Stomach (tissue), 4 donors: ENCODE results near the gene IQCM.

ENCODE experiments used
- POLR2A ChIP-seq, 4 donors: fragments of 450-650 bp; IDR thresholded peaks; one replicate each; pipeline ENCODE4 v1.6.1; 2016; ENCODE audit warnings: antibody characterized with exemption in 4 of 4, control low read depth in 2 of 4, mild to moderate bottlenecking in 1 of 4, moderate library complexity in 1 of 4
- POLR2AphosphoS5 ChIP-seq, 3 donors: sonication (generic); formaldehyde crosslinking; IDR thresholded peaks; one replicate each; pipeline ENCODE4 v1.6.1; 2016; ENCODE audit warnings: antibody characterized with exemption in 3 of 3
- TF ChIP-seq, protein P1 (sequence below), 7 experiments: fragments of 450-650 bp in 4 of 7; fragments of 200-600 bp in 3 of 7; sonication (generic) in 3 of 7; IDR thresholded peaks; one replicate each; pipeline ENCODE4 v1.5.1; 2016 to 2019; ENCODE audit warnings: antibody characterized with exemption in 7 of 7, control low read depth in 2 of 7, mild to moderate bottlenecking in 1 of 7

DNA sequence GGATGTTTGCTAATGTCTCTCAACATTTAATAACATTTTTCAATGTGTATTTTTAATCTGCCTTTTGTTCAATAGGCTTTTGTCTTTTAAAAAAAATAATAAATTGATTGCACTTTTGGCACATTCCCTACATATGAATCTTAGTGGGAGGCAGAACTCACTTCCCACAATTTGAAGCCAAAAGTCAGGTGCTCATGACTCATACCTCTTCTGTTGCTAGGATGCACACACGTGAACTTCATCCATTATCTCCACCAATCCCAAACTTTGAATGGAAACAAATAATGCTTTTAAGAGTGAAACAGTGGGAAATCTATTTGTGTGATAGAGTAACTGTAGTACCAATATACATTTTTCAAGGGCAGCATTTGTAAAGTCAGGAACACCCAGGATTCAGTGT, 260.5 kb downstream of the IQCM start:
- no peak for TF ChIP-seq POLR2AphosphoS5 (IDR thresholded peaks at IDR 0.05)
- TF ChIP-seq, protein P1, sequence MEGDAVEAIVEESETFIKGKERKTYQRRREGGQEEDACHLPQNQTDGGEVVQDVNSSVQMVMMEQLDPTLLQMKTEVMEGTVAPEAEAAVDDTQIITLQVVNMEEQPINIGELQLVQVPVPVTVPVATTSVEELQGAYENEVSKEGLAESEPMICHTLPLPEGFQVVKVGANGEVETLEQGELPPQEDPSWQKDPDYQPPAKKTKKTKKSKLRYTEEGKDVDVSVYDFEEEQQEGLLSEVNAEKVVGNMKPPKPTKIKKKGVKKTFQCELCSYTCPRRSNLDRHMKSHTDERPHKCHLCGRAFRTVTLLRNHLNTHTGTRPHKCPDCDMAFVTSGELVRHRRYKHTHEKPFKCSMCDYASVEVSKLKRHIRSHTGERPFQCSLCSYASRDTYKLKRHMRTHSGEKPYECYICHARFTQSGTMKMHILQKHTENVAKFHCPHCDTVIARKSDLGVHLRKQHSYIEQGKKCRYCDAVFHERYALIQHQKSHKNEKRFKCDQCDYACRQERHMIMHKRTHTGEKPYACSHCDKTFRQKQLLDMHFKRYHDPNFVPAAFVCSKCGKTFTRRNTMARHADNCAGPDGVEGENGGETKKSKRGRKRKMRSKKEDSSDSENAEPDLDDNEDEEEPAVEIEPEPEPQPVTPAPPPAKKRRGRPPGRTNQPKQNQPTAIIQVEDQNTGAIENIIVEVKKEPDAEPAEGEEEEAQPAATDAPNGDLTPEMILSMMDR (IDR thresholded peaks at IDR 0.05), result no peak
- TF ChIP-seq POLR2A (IDR thresholded peaks at IDR 0.05), result no peak
